Measurements from ENCODE around the gene SMIM7.

The SMIM7 gene

GRCh38 chr19:16599655-16600346 lies 60.1 kb downstream of the SMIM7 start:
- no peak for DNase-seq (ENCODE audit: extremely low read depth in 1 of 2, low read depth in 1 of 2)

GRCh38 chr19:16598848-16599247 lies 61.1 kb downstream of the SMIM7 start:
- no peak for DNase-seq (ENCODE audit: extremely low read depth in 1 of 2, low read depth in 1 of 2)

DNA sequence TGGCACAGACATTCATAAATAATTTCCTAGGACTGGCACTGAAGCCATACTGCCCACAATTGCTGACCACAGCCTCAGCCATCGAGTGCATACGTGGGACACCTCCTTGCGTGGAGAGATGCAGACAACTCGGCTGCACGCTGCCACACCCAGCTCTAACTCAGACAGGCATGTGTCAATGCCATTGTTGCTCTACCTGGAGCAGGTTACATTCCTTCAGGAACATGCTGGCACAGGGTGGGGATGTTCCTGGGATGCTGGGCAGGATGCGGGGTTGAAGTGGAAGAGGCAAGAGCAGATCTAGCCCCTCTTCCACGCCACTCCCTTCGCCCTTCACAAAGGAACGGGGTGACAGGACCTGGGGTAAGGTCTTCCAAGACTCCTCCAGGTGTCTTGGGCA lies 63.5 kb downstream of the SMIM7 start:
- no peak for DNase-seq (ENCODE audit: extremely low read depth in 1 of 2, low read depth in 1 of 2)
